ENCODE measurements around the gene PLA2G1B. TPM values are rescaled to one million over a fixed set of nuclear protein-coding genes. Genes with fewer than 3 reads are reported as not detected.

PLA2G1B gene
- total RNA-seq, 1 donor from 2014 or later = not detected

GRCh38 chr12:120284381-120284780 lies 43.2 kb downstream of the PLA2G1B start:
- no peak for DNase-seq (ENCODE audit: missing footprints)
- intact Hi-C loops (cut with DNase I) = no loop called here
- no peak for ATAC-seq

GRCh38 chr12:120283318-120283717 lies 44.3 kb downstream of the PLA2G1B start:
- intact Hi-C loops (cut with DNase I) = no loop called here
- ATAC-seq (no peak), DNase-seq (ENCODE audit: missing footprints) (no peak)

- no peak for DNase-seq (ENCODE audit: missing footprints)
- ATAC-seq = no peak
- intact Hi-C loops (cut with DNase I) = no loop called here
Observed at GRCh38 chr12:120278137-120279069, 49.2 kb downstream of the PLA2G1B start.

GRCh38 chr12:120276734-120277133 lies 50.8 kb downstream of the PLA2G1B start:
- no peak for ATAC-seq
- intact Hi-C loops (cut with DNase I) = no loop called here

More at GRCh38 chr12:120276734-120277133, 50.8 kb downstream of the PLA2G1B start:
- no peak for DNase-seq (ENCODE audit: missing footprints)

Other genes with a start within 250 kb of the PLA2G1B start
- 25.6 TPM for gene RAB35, start 211.0 kb downstream of the PLA2G1B start, total RNA-seq
- gene GCN1, start 133.1 kb downstream of the PLA2G1B start, total RNA-seq = 35.7 TPM
- gene RPLP0, start 126.7 kb downstream of the PLA2G1B start, total RNA-seq = 892 TPM
- gene PXN, start 62.0 kb downstream of the PLA2G1B start, total RNA-seq = 63.7 TPM
- gene RNU4-2, start 35.9 kb downstream of the PLA2G1B start, total RNA-seq = 12,991 TPM
- gene RNU4-1, start 34.5 kb downstream of the PLA2G1B start, total RNA-seq = 1,499 TPM
- 9.0 TPM for gene SIRT4, start 25.5 kb downstream of the PLA2G1B start, total RNA-seq
- 6.4 TPM for gene MSI1, start 41.4 kb upstream of the PLA2G1B start, total RNA-seq
- 135 TPM for gene COX6A1, start 110.3 kb upstream of the PLA2G1B start, total RNA-seq
- 16.1 TPM for gene TRIAP1, start 118.6 kb upstream of the PLA2G1B start, total RNA-seq
- gene GATC, start 118.7 kb upstream of the PLA2G1B start, total RNA-seq = 12.1 TPM
- gene SRSF9, start 142.0 kb upstream of the PLA2G1B start, total RNA-seq = 40.1 TPM
- gene DYNLL1, start 168.3 kb upstream of the PLA2G1B start, total RNA-seq = 166 TPM
- 42.9 TPM for gene COQ5, start 201.4 kb upstream of the PLA2G1B start, total RNA-seq
- gene RNF10, start 206.6 kb upstream of the PLA2G1B start, total RNA-seq = 294 TPM

Data from Right ventricle myocardium inferior (tissue), 1 donor.